ENCODE data around the gene GAP43. TPM values are rescaled to one million over a fixed set of nuclear protein-coding genes. Genes with fewer than 3 reads are reported as not detected.

The GAP43 gene, protein sequence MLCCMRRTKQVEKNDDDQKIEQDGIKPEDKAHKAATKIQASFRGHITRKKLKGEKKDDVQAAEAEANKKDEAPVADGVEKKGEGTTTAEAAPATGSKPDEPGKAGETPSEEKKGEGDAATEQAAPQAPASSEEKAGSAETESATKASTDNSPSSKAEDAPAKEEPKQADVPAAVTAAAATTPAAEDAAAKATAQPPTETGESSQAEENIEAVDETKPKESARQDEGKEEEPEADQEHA
- total RNA-seq = 1 to 10 TPM in 1 of 2 donors, under 1 TPM in 1; 0.54 to 1.8 TPM

GRCh38 chr3:115623044-115623868 is at the start of gene GAP43:
Gene GAP43, plus strand, starts transcription at chr3:115623510. Its CDS starts 180 bp downstream, at chr3:115623690.
- Histone ChIP-seq H3K9ac (ENCODE audit: low read depth in 2 of 2, low read length in 2 of 2) (no peak within 1 kb of the TSS), H3K27me3 (no peaks in the 10 kb centered on the region), H3K27ac (no peak within 1 kb of the TSS), H3K4me1 (no peaks in the 10 kb centered on the region), H3K36me3 (no peaks in the 10 kb centered on the region), H3K9me3 (no peaks in the 10 kb centered on the region), H3K4me3 (no peak within 1 kb of the TSS)
- intact Hi-C loops (cut with DNase I) = no loop called here
- TF ChIP-seq, protein P1, sequence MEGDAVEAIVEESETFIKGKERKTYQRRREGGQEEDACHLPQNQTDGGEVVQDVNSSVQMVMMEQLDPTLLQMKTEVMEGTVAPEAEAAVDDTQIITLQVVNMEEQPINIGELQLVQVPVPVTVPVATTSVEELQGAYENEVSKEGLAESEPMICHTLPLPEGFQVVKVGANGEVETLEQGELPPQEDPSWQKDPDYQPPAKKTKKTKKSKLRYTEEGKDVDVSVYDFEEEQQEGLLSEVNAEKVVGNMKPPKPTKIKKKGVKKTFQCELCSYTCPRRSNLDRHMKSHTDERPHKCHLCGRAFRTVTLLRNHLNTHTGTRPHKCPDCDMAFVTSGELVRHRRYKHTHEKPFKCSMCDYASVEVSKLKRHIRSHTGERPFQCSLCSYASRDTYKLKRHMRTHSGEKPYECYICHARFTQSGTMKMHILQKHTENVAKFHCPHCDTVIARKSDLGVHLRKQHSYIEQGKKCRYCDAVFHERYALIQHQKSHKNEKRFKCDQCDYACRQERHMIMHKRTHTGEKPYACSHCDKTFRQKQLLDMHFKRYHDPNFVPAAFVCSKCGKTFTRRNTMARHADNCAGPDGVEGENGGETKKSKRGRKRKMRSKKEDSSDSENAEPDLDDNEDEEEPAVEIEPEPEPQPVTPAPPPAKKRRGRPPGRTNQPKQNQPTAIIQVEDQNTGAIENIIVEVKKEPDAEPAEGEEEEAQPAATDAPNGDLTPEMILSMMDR (IDR thresholded peaks at IDR 0.05) = no peak
- DNase-seq = no peak

GRCh38 chr3:115576325-115576875 is 46.9 kb upstream of the GAP43 start:
- Histone ChIP-seq H3K36me3 (no peaks in the 10 kb centered on the region), H3K27me3 (no peaks in the 10 kb centered on the region), H3K4me3 (no peak overlapping the region), H3K9me3 (no peaks in the 10 kb centered on the region), H3K4me1 (no peaks in the 10 kb centered on the region), H3K9ac (ENCODE audit: low read depth in 2 of 2, low read length in 2 of 2) (no peak overlapping the region), H3K27ac (no peak overlapping the region)
- no peak for DNase-seq
- intact Hi-C loops (cut with DNase I) = no loop called here
- TF ChIP-seq, protein P1 (IDR thresholded peaks at IDR 0.05) = no peak

GRCh38 chr3:115577000-115577399 is 46.3 kb upstream of the GAP43 start:
- Histone ChIP-seq H3K27me3 (no peaks in the 10 kb centered on the region), H3K4me1 (no peaks in the 10 kb centered on the region), H3K4me3 (no peak overlapping the region), H3K9me3 (no peaks in the 10 kb centered on the region), H3K36me3 (no peaks in the 10 kb centered on the region), H3K9ac (ENCODE audit: low read depth in 2 of 2, low read length in 2 of 2) (no peak overlapping the region), H3K27ac (no peak overlapping the region)
- intact Hi-C loops (cut with DNase I) = no loop called here
- DNase-seq = no peak
- TF ChIP-seq, protein P1 (IDR thresholded peaks at IDR 0.05) = no peak

GRCh38 chr3:115578331-115578730 is 45.0 kb upstream of the GAP43 start:
- Histone ChIP-seq H3K27me3 (no peaks in the 10 kb centered on the region), H3K4me3 (no peak overlapping the region), H3K36me3 (no peaks in the 10 kb centered on the region), H3K4me1 (no peaks in the 10 kb centered on the region), H3K27ac (no peak overlapping the region), H3K9ac (ENCODE audit: low read depth in 2 of 2, low read length in 2 of 2) (no peak overlapping the region), H3K9me3 (no peaks in the 10 kb centered on the region)
- no peak for DNase-seq
- TF ChIP-seq, protein P1 (IDR thresholded peaks at IDR 0.05) = no peak
- intact Hi-C loops (cut with DNase I) = no loop called here

DNA sequence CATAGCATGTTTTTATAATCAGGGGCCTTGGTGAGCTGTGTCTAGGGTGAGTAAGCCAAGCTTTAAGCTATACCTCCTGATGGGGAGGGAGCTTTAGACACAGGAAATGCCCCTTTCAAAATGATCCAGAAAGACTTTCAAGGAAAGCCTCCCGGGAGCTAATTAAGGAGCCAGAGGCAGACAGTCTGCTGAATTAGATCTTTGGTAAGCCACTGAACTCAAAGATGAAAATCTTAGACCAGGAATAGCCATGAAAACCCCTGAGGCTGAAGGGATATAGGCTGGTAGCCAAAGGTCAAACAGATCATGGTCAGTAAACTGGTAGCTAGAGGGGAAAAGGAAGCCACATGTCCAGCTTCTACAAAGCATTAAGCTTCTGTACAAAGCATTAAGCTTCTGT is 42.7 kb upstream of the GAP43 start:
- H3K27me3 ChIP-seq = no peaks in the 10 kb centered on the region
- no peak for DNase-seq
- H3K36me3 ChIP-seq = no peaks in the 10 kb centered on the region
- no peaks in the 10 kb centered on the region for H3K9me3 ChIP-seq
- H3K4me1 ChIP-seq = no peaks in the 10 kb centered on the region
- H3K27ac ChIP-seq = no peak overlapping the region
- intact Hi-C loops (cut with DNase I) = no loop called here
- no peak overlapping the region for H3K9ac ChIP-seq (ENCODE audit: low read depth in 2 of 2, low read length in 2 of 2)
- H3K4me3 ChIP-seq = no peak overlapping the region
- TF ChIP-seq, protein P1 (IDR thresholded peaks at IDR 0.05) = no peak

Measured in colonic mucosa (tissue), 4 donors.